NB4 (cell line): ENCODE results near the gene CD248.
A peak's percentile ranks its signal among the peaks of the same experiment; 100 is the strongest.

Source experiments
- DNase-seq: peaks from one replicate; pipeline ENCODE4 v3.0.0; 2010; ENCODE audit warnings: low read depth
- H3K4me3 ChIP-seq: one replicate; pipeline ENCODE4 v1.5.1; 2011; ENCODE audit warnings: mild to moderate bottlenecking, low read depth, low read length, moderate library complexity
- MYC ChIP-seq: IDR thresholded peaks from 2 replicates; pipeline ENCODE4 v1.6.1; 2011; ENCODE audit warnings: low read depth, low read length
- POLR2A ChIP-seq: IDR thresholded peaks from 2 replicates; pipeline ENCODE4 v1.6.1; 2011; ENCODE audit warnings: mild to moderate bottlenecking; ENCODE audit not compliant: insufficient read length; ENCODE audit errors: extremely low read depth
- TF ChIP-seq, protein P1 (sequence below): IDR thresholded peaks from one replicate; pipeline ENCODE4 v1.5.1; 2012; ENCODE audit warnings: low read depth, low read length
- TF ChIP-seq, protein P2 (sequence below): IDR thresholded peaks from 2 replicates; pipeline ENCODE4 v1.6.1; 2011; ENCODE audit warnings: low read depth, low read length

Gene CD248

DNA sequence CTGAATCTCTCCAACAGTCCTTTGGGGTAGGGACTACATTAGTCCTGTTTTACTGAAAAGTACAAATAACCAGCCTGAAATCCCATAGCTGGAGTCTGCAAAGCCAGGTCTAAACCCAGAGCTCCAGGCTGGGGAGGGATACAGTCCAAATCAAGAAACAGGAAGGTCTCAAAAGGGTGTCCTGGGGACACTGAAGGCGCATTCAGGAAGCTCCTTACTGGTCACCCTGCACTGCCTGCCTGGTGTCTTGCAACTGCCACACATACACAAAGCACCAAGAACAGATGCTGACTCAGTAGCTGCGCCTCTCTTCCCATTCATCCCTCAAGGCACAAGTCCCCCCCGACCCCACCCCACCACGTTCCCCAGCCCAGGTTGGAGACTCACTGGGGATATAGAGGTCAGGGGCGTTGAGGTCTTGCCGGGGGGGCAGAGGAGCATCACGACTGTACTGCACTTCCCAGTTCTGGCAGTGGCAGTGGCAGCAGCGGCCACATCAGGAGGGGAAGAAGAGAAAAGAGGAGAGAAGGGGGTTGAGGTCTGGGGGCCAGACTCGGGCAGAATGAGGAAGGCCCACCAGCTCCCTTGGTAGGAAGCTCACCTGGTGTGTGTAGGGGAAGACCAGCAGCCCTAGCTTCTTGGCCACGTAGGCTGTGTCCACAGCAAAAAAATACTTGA, 29.5 kb downstream of the CD248 start:
- TF ChIP-seq MYC = no peak
- TF ChIP-seq, protein P1, sequence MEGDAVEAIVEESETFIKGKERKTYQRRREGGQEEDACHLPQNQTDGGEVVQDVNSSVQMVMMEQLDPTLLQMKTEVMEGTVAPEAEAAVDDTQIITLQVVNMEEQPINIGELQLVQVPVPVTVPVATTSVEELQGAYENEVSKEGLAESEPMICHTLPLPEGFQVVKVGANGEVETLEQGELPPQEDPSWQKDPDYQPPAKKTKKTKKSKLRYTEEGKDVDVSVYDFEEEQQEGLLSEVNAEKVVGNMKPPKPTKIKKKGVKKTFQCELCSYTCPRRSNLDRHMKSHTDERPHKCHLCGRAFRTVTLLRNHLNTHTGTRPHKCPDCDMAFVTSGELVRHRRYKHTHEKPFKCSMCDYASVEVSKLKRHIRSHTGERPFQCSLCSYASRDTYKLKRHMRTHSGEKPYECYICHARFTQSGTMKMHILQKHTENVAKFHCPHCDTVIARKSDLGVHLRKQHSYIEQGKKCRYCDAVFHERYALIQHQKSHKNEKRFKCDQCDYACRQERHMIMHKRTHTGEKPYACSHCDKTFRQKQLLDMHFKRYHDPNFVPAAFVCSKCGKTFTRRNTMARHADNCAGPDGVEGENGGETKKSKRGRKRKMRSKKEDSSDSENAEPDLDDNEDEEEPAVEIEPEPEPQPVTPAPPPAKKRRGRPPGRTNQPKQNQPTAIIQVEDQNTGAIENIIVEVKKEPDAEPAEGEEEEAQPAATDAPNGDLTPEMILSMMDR = no peak
- TF ChIP-seq, protein P2, sequence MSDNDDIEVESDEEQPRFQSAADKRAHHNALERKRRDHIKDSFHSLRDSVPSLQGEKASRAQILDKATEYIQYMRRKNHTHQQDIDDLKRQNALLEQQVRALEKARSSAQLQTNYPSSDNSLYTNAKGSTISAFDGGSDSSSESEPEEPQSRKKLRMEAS = no peak
- TF ChIP-seq POLR2A = no peak
- no peak for DNase-seq
- H3K4me3 ChIP-seq = no peak overlapping the region

DNA sequence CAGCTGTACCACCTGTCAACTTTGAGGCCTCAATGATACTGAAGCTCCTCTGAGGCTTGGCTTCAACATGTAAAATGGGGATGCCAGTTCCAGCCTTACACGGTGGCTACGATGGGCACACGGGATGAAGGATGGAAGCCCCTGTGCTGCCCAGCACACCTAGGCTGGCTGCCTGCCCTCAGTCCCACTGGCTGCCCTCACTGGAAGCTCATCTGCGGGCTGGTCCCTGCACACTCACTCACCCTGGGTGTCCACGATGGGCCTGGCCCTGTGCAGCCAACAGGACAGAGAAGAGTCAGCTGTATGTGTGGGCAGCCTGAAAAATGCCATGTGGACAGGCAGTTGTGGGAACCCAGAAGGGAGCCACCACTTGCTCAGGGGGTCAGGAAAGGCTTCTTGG, 30.1 kb downstream of the CD248 start:
- no peak for DNase-seq
- no peak for TF ChIP-seq MYC
- no peak for TF ChIP-seq POLR2A
- TF ChIP-seq, protein P1 = no peak
- TF ChIP-seq, protein P2 = no peak
- H3K4me3 ChIP-seq = no peak overlapping the region

DNA sequence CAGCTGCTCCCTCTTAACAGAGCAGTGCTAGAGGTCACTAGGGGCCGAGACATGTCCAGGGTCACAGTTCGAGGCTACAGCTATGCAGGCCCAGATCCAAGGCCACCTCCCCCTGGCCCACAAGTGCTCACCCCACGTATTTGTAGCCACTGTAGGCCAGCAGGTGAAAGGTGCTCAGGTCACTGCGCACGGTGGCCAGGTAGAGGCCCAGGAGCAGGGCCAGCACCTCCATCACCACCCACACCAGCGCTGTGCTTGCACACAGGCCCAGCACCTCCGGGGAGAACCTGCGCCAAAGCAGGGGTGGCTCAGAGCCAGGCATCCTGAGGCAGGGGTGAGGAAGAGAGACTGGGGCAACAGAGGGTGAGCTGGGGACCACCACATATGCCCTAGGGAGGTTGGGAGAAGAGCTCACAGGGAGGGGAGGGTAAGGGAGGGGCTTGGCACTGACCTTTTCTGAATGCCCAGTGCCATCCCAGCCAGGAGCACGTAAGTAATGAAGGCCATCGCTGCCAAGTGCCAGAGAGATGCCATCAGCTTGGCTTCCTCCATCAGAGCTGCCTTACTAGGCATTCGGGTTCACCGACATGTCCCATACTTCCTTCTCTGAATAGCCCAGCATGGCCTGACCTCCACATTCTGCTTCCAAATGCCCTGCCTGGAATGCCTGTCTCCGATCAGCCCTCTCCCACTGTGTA, 31.4 kb downstream of the CD248 start:
- H3K4me3 ChIP-seq = no peak overlapping the region
- TF ChIP-seq POLR2A = no peak
- TF ChIP-seq, protein P2 = no peak
- no peak for TF ChIP-seq MYC
- TF ChIP-seq, protein P1 = no peak
- DNase-seq = no peak

DNA sequence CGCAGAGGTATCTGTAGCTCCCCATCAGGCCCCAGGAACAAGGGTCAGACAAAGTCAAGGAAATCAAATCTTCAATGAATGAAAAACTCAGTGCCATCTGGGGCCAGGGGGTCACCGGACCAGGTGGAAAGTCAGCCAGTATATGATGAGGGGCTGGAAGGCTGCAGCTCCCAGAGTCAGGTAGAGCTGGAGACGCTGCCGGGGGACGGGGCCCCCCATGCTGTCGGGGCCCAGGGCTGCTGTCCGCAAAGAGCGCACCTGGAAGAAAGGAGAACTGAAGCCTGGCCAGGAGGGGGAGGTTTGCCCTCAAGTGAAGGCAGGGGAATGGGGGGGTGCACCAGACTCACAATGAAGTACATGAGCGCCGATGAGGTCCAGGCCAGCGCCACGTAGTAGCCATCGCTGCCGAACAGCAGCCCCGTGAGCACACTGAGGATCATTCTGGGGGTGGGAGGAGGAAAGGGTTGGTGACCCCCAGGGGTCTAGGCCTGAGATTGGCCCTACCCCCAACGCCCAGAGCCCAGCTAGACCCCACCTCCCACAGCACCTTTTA, 32.2 kb downstream of the CD248 start:
- no peak overlapping the region for H3K4me3 ChIP-seq
- TF ChIP-seq, protein P1 = no peak
- no peak for TF ChIP-seq MYC
- no peak for TF ChIP-seq POLR2A
- no peak for DNase-seq

DNA sequence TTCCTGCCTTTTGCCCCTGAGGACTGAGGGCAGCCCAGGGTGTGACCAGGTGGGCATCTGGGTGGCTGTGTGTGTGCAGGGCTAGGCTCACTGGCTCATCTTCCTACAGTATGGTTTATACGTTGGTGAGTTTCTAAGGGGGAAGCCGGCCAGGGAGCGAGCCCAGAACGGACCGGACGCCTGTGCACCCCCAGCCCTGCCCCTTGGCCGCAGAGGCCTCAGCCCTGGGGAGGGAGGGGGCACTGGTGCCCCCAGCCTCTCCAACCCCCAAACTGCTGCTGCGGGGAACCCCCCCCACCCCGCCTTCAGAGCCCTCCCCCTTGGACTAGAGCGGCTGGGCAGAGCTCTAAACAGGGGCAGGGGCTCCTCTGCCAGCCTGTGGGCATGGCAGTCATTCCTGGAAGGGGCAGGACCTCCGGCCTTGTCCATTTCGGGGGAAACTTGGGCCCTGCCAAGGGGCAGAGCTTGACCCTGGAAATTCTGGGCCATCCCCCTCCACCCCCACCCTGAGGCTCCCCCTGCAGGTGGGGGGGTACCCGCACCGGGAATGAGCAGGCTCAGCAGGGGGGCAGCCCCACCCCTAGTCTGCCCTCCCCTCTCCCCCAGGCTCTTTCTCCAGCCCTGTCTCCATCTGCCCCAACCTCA, 33.3 kb downstream of the CD248 start:
- DNase-seq = no peak
- TF ChIP-seq, protein P1 = peak; percentile 1
- TF ChIP-seq POLR2A = no peak
- no peak overlapping the region for H3K4me3 ChIP-seq
